Loucy (cell line): ENCODE measurements around the gene DOK1.

Source experiments
- H2AFZ ChIP-seq: fragments of 200-600 bp; sonication (generic); 2 replicates; pipeline ENCODE4 v1.6.0; 2016; ENCODE audit warnings: antibody characterized with exemption, mild to moderate bottlenecking, low read length, moderate library complexity
- H3F3A ChIP-seq: fragments of 200-600 bp; 2 replicates; pipeline ENCODE4 v1.6.0; 2016; ENCODE audit warnings: antibody characterized with exemption, low read depth, mild to moderate bottlenecking
- H3K27me3 ChIP-seq: fragments of 200-600 bp; sonication (generic); 2 replicates; pipeline ENCODE4 v1.6.1; 2014; ENCODE audit warnings: low read length, mild to moderate bottlenecking; ENCODE audit not compliant: insufficient read depth, poor library complexity, severe bottlenecking
- H3K36me3 ChIP-seq: fragments of 200-600 bp; sonication (generic); 2 replicates; pipeline ENCODE4 v1.6.1; 2016; ENCODE audit warnings: low read length; ENCODE audit not compliant: insufficient read depth
- H3K4me1 ChIP-seq: fragments of 200-600 bp; sonication (generic); 2 replicates; pipeline ENCODE4 v1.5.1; 2014; ENCODE audit warnings: low read length, mild to moderate bottlenecking; ENCODE audit not compliant: insufficient read depth, poor library complexity, severe bottlenecking
- H3K4me2 ChIP-seq: fragments of 200-600 bp; sonication (generic); 2 replicates; pipeline ENCODE4 v1.6.0; 2014; ENCODE audit warnings: antibody characterized with exemption, low read length, low read depth, mild to moderate bottlenecking; ENCODE audit not compliant: poor library complexity, severe bottlenecking
- H3K4me3 ChIP-seq: fragments of 200-600 bp; sonication (generic); 2 replicates; pipeline ENCODE4 v1.5.1; 2014; ENCODE audit warnings: low read length, mild to moderate bottlenecking, mixed read lengths; ENCODE audit not compliant: poor library complexity, severe bottlenecking
- H3K79me2 ChIP-seq: fragments of 200-600 bp; sonication (generic); 2 replicates; pipeline ENCODE4 v1.6.1; 2014; ENCODE audit warnings: low read length; ENCODE audit not compliant: insufficient read depth
- H3K9ac ChIP-seq: fragments of 200-600 bp; sonication (generic); 2 replicates; pipeline ENCODE4 v1.6.0; 2014; ENCODE audit warnings: mild to moderate bottlenecking, low read depth, low read length, moderate library complexity; ENCODE audit not compliant: poor library complexity, severe bottlenecking
- H3K9me2 ChIP-seq: fragments of 200-600 bp; sonication (generic); replicated peaks from 2 replicates; pipeline ENCODE4 v1.6.1; 2016; ENCODE audit warnings: low read depth, low read length, mixed read lengths
- H3K9me3 ChIP-seq: fragments of 200-600 bp; sonication (generic); 2 replicates; pipeline ENCODE4 v1.6.1; 2014; ENCODE audit warnings: mild to moderate bottlenecking, antibody characterized with exemption, low read length, low read depth; ENCODE audit not compliant: insufficient read depth
- H4K20me1 ChIP-seq: fragments of 200-600 bp; sonication (generic); 2 replicates; pipeline ENCODE4 v1.6.0; 2014; ENCODE audit warnings: antibody characterized with exemption, low read length, mild to moderate bottlenecking; ENCODE audit not compliant: insufficient read depth, poor library complexity, severe bottlenecking
- CTCF ChIP-seq: fragments of 200-600 bp; sonication (generic); conservative IDR thresholded peaks from 2 replicates; pipeline ENCODE4 v1.5.1; 2014; ENCODE audit warnings: mild to moderate bottlenecking, antibody characterized with exemption, low read length
- EZH2phosphoT487 ChIP-seq: fragments of 200-600 bp; IDR thresholded peaks from 2 replicates; pipeline ENCODE4 v1.6.1; 2018; ENCODE audit warnings: antibody characterized with exemption, mild to moderate bottlenecking, moderate library complexity, borderline replicate concordance

Gene DOK1

GRCh38 chr2:74566754-74567085 lies 12.2 kb downstream of the DOK1 start:
- Histone ChIP-seq H3F3A (no peaks in the 10 kb centered on the region), H2AFZ (no peak overlapping the region), H3K27me3 (no peaks in the 10 kb centered on the region), H3K9me2 (no peaks in the 10 kb centered on the region), H3K9me3 (no peaks in the 10 kb centered on the region), H3K79me2 (no peaks in the 10 kb centered on the region), H3K36me3 (no peaks in the 10 kb centered on the region), H3K4me3 (no peak overlapping the region), H3K4me1 (peaks cover 12% of the 10 kb centered on the region), H4K20me1 (no peaks in the 10 kb centered on the region), H3K4me2 (no peak overlapping the region), H3K9ac (no peak overlapping the region)
- no peak for TF ChIP-seq EZH2phosphoT487
- no peak for TF ChIP-seq CTCF

- no peaks in the 10 kb centered on the region for H3K79me2 ChIP-seq
These were observed 13.4 kb downstream of the DOK1 start for GRCh38 chr2:74567881-74568280.

DNA sequence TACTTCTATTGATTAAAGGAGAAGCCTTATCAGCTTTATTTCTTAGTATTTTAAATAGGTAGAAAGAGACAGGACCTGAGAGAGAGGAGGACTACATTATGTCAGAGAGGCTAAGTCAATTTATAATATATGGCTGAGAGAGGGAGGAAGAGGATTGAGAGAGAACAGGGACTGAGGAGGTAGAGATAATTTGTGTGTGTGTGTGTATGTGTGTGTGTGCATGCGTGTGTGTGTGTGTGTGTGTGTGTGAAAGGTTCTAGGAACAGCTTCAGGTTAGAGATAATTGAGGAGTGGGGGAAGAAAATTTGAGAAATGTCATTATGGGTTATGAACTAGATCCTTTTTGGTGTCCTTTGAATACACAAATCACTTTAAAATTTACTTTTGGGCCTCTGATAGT lies 15.2 kb downstream of the DOK1 start:
- no peaks in the 10 kb centered on the region for H3K9me2 ChIP-seq
- peaks cover 16% of the 10 kb centered on the region for H3K4me1 ChIP-seq
- H3F3A ChIP-seq: peaks cover 7% of the 10 kb centered on the region; the same call in 1 of the 2 replicates
- H3K36me3 ChIP-seq: no peaks in the 10 kb centered on the region
- no peak overlapping the region for H2AFZ ChIP-seq
- no peak overlapping the region for H3K4me3 ChIP-seq
- H3K79me2 ChIP-seq: no peaks in the 10 kb centered on the region
- H3K27me3 ChIP-seq: no peaks in the 10 kb centered on the region
- no peak overlapping the region for H3K4me2 ChIP-seq
- TF ChIP-seq CTCF: no peak
- no peak for TF ChIP-seq EZH2phosphoT487
- no peak overlapping the region for H3K9ac ChIP-seq
- H3K9me3 ChIP-seq: no peaks in the 10 kb centered on the region
- no peaks in the 10 kb centered on the region for H4K20me1 ChIP-seq

More at GRCh38 chr2:74567881-74568280, 13.4 kb downstream of the DOK1 start:
- no peaks in the 10 kb centered on the region for H3K9me2 ChIP-seq
- no peak overlapping the region for H3K9ac ChIP-seq
- H3K27me3 ChIP-seq: no peaks in the 10 kb centered on the region
- H4K20me1 ChIP-seq: no peaks in the 10 kb centered on the region
- no peaks in the 10 kb centered on the region for H3F3A ChIP-seq
- H3K4me3 ChIP-seq: no peak overlapping the region
- H2AFZ ChIP-seq: no peak overlapping the region
- no peak overlapping the region for H3K4me2 ChIP-seq
- no peaks in the 10 kb centered on the region for H3K36me3 ChIP-seq
- peaks cover 3% of the 10 kb centered on the region for H3K4me1 ChIP-seq
- H3K9me3 ChIP-seq: no peaks in the 10 kb centered on the region
- TF ChIP-seq EZH2phosphoT487: no peak
- no peak for TF ChIP-seq CTCF
